ENCODE measurements around the gene TSKS. TPM values are rescaled to one million over a fixed set of nuclear protein-coding genes. Genes with fewer than 3 reads are reported as not detected.

TSKS gene
- total and polyA plus RNA-seq, 2 donors: 0.26 to 1.2 TPM

GRCh38 chr19:49787746-49788145, 24.6 kb upstream of the TSKS start:
- no peak overlapping the region for H3K27ac ChIP-seq (ENCODE audit: low read depth)
- no peak for DNase-seq (ENCODE audit: extremely low spot score)
- no peaks in the 10 kb centered on the region for H3K4me1 ChIP-seq (ENCODE audit: insufficient read depth)
- WGBS: 89% methylated on average over 5 of the region's 5 CpGs
- peaks cover 3% of the 10 kb centered on the region for H3K36me3 ChIP-seq (ENCODE audit: insufficient read depth)
- no peak overlapping the region for H3K4me3 ChIP-seq (ENCODE audit: low read depth, low read length)

DNA sequence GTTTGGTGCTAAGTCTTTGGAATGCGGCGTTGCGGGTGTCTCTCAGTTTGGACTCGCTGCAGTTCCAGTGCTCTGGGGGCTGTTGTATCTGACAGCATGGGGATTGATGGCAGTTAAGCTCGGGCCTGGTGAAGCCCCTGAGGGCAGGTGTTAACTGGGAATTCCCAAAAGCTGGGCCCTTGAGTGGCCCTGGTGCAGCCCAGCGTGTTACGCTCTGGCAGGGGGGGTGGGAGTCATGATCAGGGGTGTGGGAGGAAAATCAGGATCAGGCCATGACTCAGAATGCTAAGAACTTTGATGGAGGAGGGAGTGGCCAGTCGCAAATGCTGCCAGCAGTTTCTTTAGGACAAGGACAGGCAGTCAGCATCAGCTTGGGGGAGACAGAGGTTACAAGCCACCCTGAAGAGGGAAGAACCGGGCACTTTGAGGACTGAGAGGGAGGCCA, 23.3 kb upstream of the TSKS start:
- Histone ChIP-seq H3K36me3 (ENCODE audit: insufficient read depth) (no peaks in the 10 kb centered on the region), H3K27ac (ENCODE audit: low read depth) (no peak overlapping the region), H3K4me1 (ENCODE audit: insufficient read depth) (no peaks in the 10 kb centered on the region), H3K4me3 (ENCODE audit: low read depth, low read length) (no peak overlapping the region)
- no peak for DNase-seq (ENCODE audit: extremely low spot score)
- WGBS: 59% methylated on average over 9 of the region's 9 CpGs

DNA sequence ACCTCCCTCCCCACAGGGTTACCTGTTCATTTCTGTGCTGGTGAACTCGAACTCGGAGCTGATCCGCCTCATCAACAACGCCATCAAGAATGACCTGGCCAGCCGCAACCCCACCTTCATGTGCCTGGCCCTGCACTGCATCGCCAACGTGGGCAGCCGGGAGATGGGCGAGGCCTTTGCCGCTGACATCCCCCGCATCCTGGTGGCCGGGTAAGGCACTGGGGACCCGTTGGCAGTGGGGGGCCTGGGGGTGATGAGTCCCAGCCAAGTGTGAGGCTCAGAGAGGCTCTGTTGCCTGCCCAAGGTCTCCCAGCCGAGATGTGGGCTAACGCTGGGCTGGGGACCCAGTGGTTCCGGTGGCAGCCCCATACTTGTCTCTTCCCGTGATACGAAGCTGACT, 19.4 kb upstream of the TSKS start:
- WGBS: 95% methylated on average over 18 of the region's 18 CpGs
- Histone ChIP-seq H3K27ac (ENCODE audit: low read depth) (no peak overlapping the region), H3K4me1 (ENCODE audit: insufficient read depth) (no peaks in the 10 kb centered on the region), H3K4me3 (ENCODE audit: low read depth, low read length) (no peak overlapping the region), H3K36me3 (ENCODE audit: insufficient read depth) (no peaks in the 10 kb centered on the region)
- DNase-seq (ENCODE audit: extremely low spot score): no peak

DNA sequence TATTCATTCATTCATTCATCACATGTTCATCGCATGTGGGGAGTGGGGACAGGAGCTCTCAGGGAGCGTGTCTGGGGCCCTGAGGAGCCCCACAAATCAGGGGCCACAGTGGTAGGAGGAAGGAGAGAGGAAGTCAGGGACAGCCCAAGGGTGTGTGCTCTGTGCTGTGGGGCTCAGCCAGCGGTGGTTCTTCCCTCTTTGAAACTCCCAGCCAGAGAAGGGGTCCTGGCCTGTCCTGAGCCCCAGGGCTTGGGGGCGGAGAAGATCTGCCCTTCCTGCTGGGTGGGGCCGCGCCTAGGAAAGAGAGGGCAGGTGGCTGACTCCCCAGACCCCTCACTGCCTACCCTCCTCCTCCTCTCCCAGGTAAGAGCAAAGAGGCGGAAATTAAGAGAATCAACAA, 18.3 kb upstream of the TSKS start:
- Histone ChIP-seq H3K27ac (ENCODE audit: low read depth) (no peak overlapping the region), H3K4me3 (ENCODE audit: low read depth, low read length) (no peak overlapping the region), H3K4me1 (ENCODE audit: insufficient read depth) (no peaks in the 10 kb centered on the region), H3K36me3 (ENCODE audit: insufficient read depth) (no peaks in the 10 kb centered on the region)
- no peak for DNase-seq (ENCODE audit: extremely low spot score)
- 91% methylated on average over 7 of the region's 7 CpGs for WGBS

DNA sequence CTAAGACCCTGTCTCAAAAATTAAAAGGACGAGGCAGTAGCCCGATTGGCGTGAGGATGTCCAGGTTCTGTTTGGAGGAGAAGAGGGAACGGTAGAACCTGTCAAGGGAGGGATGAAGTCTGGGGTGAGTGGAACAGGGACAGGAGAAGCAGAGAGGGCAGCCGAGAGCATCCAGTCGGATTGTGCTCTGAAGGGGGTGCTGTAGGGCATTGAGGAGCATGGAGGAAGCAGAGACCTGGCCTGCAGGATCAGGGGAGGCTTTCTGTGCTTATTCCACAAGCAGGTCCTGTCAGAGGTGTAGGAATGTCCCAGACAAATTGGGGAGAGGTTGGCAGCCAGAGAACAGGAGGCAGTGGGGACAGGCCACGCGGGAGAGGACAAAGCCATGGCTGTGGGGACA, 17.8 kb upstream of the TSKS start:
- H3K4me1 ChIP-seq (ENCODE audit: insufficient read depth): no peaks in the 10 kb centered on the region
- H3K36me3 ChIP-seq (ENCODE audit: insufficient read depth): no peaks in the 10 kb centered on the region
- no peak for DNase-seq (ENCODE audit: extremely low spot score)
- H3K4me3 ChIP-seq (ENCODE audit: low read depth, low read length): no peak overlapping the region
- 83% methylated on average over 8 of the region's 8 CpGs for WGBS
- no peak overlapping the region for H3K27ac ChIP-seq (ENCODE audit: low read depth)

DNA sequence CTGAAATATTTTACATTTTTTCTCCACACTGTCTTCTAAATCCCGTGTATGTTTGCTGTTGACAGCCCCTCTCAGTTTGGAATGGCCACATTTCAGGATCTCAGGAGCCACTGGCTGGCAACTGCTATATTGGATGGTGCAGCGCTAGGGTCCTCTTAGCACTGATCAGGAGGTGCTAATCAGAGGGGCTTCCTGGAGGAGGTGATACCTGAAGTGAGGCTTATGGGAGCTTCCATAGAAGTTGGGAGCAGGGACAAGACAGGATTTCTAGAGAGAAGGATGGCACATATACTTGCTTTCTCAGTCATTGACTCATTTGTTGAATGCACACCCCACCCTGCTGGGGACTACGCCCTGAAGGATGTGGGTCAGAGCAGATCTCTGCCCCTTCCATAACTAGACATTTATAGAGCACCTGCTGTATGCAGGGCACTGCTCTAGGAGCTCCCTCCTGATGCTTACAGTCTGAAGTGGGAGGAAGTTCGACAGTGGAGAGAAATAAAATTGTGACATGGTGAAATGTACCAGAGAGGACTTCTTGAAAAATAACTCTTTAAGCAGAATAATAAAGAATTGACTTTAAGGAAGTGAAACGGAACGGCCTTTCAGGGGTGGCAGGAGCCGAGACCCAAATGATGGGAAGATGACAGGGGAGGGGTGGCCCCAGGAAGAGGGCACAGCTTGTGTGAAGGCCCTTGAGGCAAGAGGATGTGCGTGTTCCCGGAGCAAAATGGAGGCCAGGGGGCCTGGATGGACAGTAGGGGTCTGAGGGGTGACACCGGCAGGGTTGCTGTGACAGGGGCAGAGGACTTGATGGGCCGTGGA, 16.8 kb upstream of the TSKS start:
- Histone ChIP-seq H3K4me3 (ENCODE audit: low read depth, low read length) (no peak overlapping the region), H3K36me3 (ENCODE audit: insufficient read depth) (no peaks in the 10 kb centered on the region), H3K4me1 (ENCODE audit: insufficient read depth) (no peaks in the 10 kb centered on the region), H3K27ac (ENCODE audit: low read depth) (no peak overlapping the region)
- DNase-seq (ENCODE audit: extremely low spot score): no peak
- 79% methylated on average over 11 of the region's 11 CpGs for WGBS

GRCh38 chr19:49776371-49776764, 13.3 kb upstream of the TSKS start:
- Histone ChIP-seq H3K36me3 (ENCODE audit: insufficient read depth) (no peaks in the 10 kb centered on the region), H3K4me1 (ENCODE audit: insufficient read depth) (no peaks in the 10 kb centered on the region), H3K4me3 (ENCODE audit: low read depth, low read length) (no peak overlapping the region), H3K27ac (ENCODE audit: low read depth) (no peak overlapping the region)
- DNase-seq (ENCODE audit: extremely low spot score): no peak
- 89% methylated on average over 6 of the region's 6 CpGs for WGBS

GRCh38 chr19:49775742-49776370, 12.8 kb upstream of the TSKS start:
- no peaks in the 10 kb centered on the region for H3K36me3 ChIP-seq (ENCODE audit: insufficient read depth)
- no peak overlapping the region for H3K4me3 ChIP-seq (ENCODE audit: low read depth, low read length)
- no peak for DNase-seq (ENCODE audit: extremely low spot score)
- 94% methylated on average over 20 of the region's 20 CpGs for WGBS
- H3K27ac ChIP-seq (ENCODE audit: low read depth): no peak overlapping the region
- no peaks in the 10 kb centered on the region for H3K4me1 ChIP-seq (ENCODE audit: insufficient read depth)

DNA sequence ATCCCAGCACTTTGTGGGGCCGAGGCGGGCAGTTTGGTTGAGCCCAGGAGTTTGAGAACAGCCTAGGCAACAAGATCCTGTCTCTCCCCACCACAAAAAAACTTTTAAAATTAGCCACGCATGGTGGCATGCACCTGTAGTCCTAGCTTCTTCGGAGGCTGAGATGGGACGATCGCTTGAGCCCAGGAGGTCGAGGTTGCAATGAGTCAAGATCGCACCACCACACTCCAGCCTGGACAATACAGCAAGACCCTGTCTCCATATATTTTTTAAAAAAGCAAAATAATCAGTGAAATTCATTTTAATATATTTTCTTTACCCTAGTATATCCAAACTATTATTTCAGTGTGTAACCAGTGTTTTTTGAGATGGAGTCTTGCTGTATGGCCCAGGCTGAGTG, 11.9 kb upstream of the TSKS start:
- Histone ChIP-seq H3K4me1 (ENCODE audit: insufficient read depth) (no peaks in the 10 kb centered on the region), H3K27ac (ENCODE audit: low read depth) (no peak overlapping the region), H3K4me3 (ENCODE audit: low read depth, low read length) (no peak overlapping the region), H3K36me3 (ENCODE audit: insufficient read depth) (no peaks in the 10 kb centered on the region)
- 96% methylated on average over 8 of the region's 8 CpGs for whole genome bisulfite sequencing
- DNase-seq (ENCODE audit: extremely low spot score): no peak

DNA sequence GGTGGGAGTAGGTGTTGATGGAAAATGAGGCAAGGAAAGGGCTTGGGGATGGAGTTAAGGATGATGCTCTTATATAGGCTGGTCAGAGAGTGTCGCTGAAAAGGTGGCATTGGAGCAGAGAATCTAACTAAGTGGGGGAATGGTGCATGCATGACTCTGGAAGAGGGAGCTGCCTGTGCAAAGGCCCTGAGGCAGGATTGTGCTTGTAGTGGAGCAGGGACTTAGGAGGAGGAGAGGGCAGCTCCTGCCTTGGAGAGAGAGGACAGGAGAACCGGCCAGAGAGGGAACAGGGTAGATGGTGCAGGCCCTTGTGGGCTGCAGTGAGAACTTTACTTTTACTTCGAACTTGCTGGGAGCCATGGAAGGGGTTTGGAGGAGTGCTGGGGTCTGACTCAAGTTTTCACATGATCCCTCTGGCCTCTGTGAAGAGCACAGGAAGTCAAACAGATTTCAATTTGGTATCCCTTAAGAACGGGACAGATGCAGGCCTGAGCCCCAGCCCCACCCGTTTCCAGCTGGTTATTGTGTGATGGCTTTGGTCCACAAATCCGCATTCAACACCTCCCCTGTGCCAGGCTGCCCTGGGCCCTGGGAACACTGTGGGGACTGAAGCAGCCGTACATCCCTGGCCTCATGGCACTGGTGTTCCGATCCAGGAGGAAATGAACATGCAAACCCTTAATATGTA, 10.7 kb upstream of the TSKS start:
- WGBS: 71% methylated on average over 8 of the region's 8 CpGs
- Histone ChIP-seq H3K4me3 (ENCODE audit: low read depth, low read length) (no peak overlapping the region), H3K36me3 (ENCODE audit: insufficient read depth) (no peaks in the 10 kb centered on the region), H3K4me1 (ENCODE audit: insufficient read depth) (no peaks in the 10 kb centered on the region), H3K27ac (ENCODE audit: low read depth) (no peak overlapping the region)
- no peak for DNase-seq (ENCODE audit: extremely low spot score)

DNA sequence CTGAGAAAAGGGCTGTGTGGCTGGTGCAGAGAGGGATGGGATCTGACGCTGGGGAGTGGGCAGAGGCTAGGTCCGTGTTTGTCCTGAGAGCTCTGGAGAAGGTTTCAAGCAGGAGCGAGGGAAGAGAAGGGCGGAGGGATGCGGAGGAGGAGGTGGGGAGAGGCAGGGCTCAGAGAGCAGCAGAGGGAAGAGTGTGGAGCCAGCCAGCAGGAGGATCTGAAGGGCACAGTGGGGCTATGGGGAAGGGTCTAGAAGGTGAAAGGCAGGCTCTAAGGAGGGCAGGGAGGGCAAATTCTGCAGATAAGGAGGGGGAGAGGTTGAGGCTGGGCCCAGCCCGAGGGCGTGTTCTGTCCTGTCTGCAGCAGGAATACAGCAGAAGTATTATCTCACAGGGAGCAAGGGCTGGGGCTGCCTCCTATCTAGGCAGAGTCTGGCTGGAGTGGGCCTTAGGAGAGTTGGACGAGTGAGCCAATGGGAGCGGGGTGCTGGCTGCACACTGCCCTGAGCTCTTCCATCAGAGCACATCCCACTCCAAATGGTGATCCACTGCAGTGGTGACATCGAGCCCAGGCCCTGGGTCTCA, 9.8 kb upstream of the TSKS start:
- 85% methylated on average over 10 of the region's 10 CpGs for WGBS
- Histone ChIP-seq H3K36me3 (ENCODE audit: insufficient read depth) (no peaks in the 10 kb centered on the region), H3K4me3 (ENCODE audit: low read depth, low read length) (no peak overlapping the region), H3K27ac (ENCODE audit: low read depth) (no peak overlapping the region), H3K4me1 (ENCODE audit: insufficient read depth) (no peaks in the 10 kb centered on the region)
- DNase-seq (ENCODE audit: extremely low spot score): no peak

DNA sequence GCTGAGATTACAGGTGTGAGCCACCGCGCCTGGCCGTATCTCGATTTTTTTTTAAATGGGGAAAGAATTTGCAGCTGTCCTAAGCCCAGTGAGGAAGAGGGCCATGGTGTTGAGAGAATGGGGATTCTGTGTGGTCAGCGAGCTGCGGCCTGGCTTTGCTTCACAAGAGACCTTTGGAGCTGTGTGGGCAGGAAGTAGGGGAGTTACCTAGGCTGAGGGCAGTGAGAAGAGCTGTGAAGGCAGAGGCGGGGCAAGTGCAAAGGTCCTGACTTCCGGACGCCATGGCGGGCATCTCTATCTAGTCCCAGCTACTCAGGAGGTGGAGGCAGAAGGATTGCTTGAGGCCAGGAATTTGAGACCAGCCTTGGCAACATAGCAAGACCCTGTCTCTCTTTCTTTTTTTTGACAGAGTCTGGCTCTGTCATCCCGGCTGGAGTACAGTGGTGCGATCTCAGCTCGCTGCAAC, 8.6 kb upstream of the TSKS start:
- H3K4me3 ChIP-seq (ENCODE audit: low read depth, low read length): no peak overlapping the region

DNA sequence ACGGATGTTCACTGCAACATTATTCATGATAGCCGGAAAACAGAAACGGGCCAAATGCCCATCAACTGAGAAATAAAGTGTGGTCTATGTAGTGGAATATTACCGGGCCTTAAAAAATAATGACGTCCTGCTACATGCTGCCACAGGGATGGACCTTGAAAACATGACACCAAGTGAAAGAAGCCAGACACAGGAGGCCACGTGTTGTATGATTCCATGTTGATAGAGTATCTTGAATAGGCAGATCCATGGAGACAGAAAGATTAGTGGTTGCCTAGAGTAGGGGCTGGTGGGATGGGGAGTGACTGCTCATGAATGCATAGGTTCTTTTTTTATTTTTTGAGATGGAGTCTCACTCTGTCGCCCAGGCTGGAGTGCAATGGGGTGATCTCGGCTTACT, 7.4 kb upstream of the TSKS start:
- DNase-seq (ENCODE audit: extremely low spot score): no peak
- Histone ChIP-seq H3K4me1 (ENCODE audit: insufficient read depth) (peaks cover 2% of the 10 kb centered on the region), H3K27ac (ENCODE audit: low read depth) (no peak overlapping the region), H3K36me3 (ENCODE audit: insufficient read depth) (no peaks in the 10 kb centered on the region), H3K4me3 (ENCODE audit: low read depth, low read length) (no peak overlapping the region)
- 82% methylated on average over 8 of the region's 8 CpGs for WGBS

More for the DNA sequence above, 8.6 kb upstream of the TSKS start:
- Histone ChIP-seq H3K36me3 (ENCODE audit: insufficient read depth) (no peaks in the 10 kb centered on the region), H3K4me1 (ENCODE audit: insufficient read depth) (peaks cover 2% of the 10 kb centered on the region), H3K27ac (ENCODE audit: low read depth) (no peak overlapping the region)
- 83% methylated on average over 13 of the region's 13 CpGs for WGBS
- DNase-seq (ENCODE audit: extremely low spot score): no peak

Measured in urinary bladder (tissue), 4 donors.